Urinary bladder (tissue), 4 donors: Measurements from ENCODE around the gene SCFD2. TPM values are rescaled to one million over a fixed set of nuclear protein-coding genes. Genes with fewer than 3 reads are reported as not detected.
A peak's percentile ranks its signal among the peaks of the same experiment; 100 is the strongest.
"Not testable (repeated sequence)": the region's sequence is repeated elsewhere in the genome, so short reads cannot be mapped to it uniquely, and the experiment has no call there.

Source experiments
- DNase-seq: peaks from one replicate; pipeline ENCODE4 v3.0.0-alpha.2; 2015; ENCODE audit errors: extremely low spot score
- H3K27ac ChIP-seq: one replicate; pipeline ENCODE4 v1.5.1; 2013; ENCODE audit warnings: low read depth, mild to moderate bottlenecking, moderate library complexity
- H3K36me3 ChIP-seq: one replicate; pipeline ENCODE4 v1.6.1; 2013; ENCODE audit warnings: mild to moderate bottlenecking, moderate library complexity; ENCODE audit not compliant: insufficient read depth
- H3K4me1 ChIP-seq: one replicate; pipeline ENCODE4 v1.6.1; 2013; ENCODE audit warnings: mild to moderate bottlenecking, moderate library complexity; ENCODE audit not compliant: insufficient read depth
- H3K4me3 ChIP-seq: one replicate; pipeline ENCODE4 v1.5.1; 2013; ENCODE audit warnings: low read depth, low read length
- WGBS: extraction: QIAGEN DNeasy Blood & Tissue Kit; methylation state at CpG from one replicate; pipeline ENCODE4 v1.1.7; 2013; 5-methylcytosine and 5-hydroxymethylcytosine counted together
- polyA plus RNA-seq: library from polyadenylated mRNA; stranded (reverse); fragments of 200-250 nt; gene quantifications from one replicate; pipeline ENCODE4 v1.2.3, GENCODE V29; 2013
- total RNA-seq: library from RNA; depleted of rRNA; stranded (reverse); fragments of >200 nt; gene quantifications from one replicate; pipeline ENCODE4 v1.2.3, GENCODE V29; 2014
- donor health status: healthy with polysubstance abuse.
- donor health status: healthy.

The SCFD2 gene
- total and polyA plus RNA-seq, 2 donors: 8.1 to 23.8 TPM

DNA sequence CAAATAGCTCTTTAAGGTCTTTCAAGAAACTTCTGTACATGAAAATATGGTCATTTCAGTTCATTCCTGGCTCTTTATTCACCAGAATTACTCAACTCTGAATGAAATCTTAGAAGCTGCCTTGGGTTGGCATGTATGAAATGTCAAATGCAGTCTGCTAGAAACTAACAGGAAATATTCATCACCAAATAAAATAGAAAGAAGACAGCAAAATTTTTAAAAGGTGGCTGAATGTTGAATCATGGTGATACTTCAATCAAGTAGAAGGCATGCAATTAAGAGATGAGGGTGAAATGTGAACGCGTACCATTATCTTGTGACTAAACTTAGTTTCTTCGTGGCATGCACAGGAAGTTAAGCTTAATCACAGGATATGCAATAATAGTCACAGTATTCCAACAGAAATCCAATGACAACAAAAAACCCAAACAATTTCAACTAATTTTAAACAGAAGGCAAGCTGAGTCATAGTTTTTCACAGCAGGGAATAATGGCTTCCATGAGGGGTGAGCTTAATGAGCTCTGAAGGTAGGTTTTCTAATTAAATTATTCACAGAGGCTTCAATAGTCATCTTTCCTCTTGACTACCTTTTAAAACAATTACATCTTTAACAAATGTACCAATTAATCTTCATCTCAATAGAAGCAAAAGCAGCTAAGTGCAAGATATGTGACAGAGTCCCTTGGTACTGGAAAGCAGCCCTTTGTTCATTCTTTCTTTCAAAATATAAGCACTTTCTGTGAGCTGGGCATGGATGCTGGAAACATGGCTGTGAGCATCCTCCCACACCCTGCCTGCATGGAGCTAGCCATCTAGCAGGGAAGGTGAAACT, 44.5 kb downstream of the SCFD2 start:
- WGBS: 39% methylated on average over 3 of the region's 3 CpGs
- Histone ChIP-seq H3K4me1 (peaks cover 2% of the 10 kb centered on the region), H3K27ac (peak overlapping the region; percentile 23), H3K4me3 (no peak overlapping the region), H3K36me3 (no peaks in the 10 kb centered on the region)
- DNase-seq: no peak

DNA sequence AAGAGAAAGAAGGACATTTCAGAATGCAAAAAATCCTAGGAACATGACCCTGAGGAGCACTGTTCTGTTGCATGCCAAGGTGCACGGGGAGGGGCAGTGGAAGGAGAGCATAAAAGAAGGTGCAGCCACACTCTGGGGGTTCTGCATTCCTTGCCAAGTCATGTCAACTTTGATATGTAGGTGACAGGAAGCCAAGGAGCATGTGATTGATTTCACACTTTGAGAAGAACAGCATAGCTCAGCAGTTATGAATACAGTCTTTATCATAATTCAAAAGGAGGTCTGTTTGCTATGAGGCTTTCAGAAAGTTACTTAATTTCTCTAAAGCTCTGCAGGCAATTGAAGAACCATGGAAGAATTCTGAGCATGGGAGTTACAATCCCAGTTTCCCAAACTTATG, 50.6 kb downstream of the SCFD2 start:
- H3K27ac ChIP-seq: no peak overlapping the region
- peaks cover 2% of the 10 kb centered on the region for H3K36me3 ChIP-seq
- DNase-seq: no peak
- H3K4me1 ChIP-seq: no peaks in the 10 kb centered on the region
- 87% methylated on average over 1 of the region's 1 CpG for WGBS
- no peak overlapping the region for H3K4me3 ChIP-seq

DNA sequence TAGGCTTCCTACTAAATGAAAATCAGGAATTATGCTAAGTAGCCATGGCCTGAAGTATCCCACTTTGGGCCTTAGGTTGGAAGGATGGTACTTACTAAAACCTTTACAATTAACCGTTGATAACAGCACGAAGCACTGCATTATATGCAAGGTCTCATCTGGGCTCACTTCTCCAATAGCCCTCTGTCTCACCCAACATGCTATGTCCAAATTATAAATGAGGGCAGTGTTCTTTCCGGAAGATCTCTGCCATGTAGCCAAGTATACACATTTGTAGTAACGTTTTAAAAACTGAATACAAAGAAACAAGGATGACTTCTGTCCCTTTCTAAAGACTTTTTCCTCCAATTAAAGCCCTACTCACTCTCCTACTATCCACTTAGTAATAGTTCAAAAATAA, 51.6 kb downstream of the SCFD2 start:
- H3K4me1 ChIP-seq: no peaks in the 10 kb centered on the region
- DNase-seq: no peak
- no peak overlapping the region for H3K4me3 ChIP-seq
- H3K27ac ChIP-seq: no peak overlapping the region
- peaks cover 2% of the 10 kb centered on the region for H3K36me3 ChIP-seq
- 87% methylated on average over 4 of the region's 4 CpGs for WGBS

DNA sequence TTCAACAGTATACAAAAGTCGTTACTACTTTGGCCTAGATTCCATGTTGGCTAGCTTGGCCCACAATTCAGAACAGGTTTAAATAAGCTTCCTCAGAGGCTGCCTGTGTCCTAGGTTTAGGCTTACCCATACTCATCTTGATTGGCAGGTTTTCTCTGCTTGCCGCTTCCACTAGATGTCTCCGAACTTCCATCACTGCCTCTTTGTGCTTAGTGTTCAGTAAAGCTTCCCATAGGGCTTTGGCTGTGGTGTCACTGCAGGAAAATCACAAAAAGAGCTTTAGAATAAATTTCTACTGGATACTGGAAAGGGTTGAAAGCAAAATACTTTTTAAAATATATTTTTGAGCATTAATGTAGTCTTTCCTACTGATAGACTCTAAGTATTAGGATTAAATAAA, 52.4 kb downstream of the SCFD2 start:
- Histone ChIP-seq H3K36me3 (peaks cover 2% of the 10 kb centered on the region), H3K4me1 (no peaks in the 10 kb centered on the region), H3K4me3 (no peak overlapping the region), H3K27ac (no peak overlapping the region)
- whole genome bisulfite sequencing: 86% methylated on average over 3 of the region's 3 CpGs
- no peak for DNase-seq

DNA sequence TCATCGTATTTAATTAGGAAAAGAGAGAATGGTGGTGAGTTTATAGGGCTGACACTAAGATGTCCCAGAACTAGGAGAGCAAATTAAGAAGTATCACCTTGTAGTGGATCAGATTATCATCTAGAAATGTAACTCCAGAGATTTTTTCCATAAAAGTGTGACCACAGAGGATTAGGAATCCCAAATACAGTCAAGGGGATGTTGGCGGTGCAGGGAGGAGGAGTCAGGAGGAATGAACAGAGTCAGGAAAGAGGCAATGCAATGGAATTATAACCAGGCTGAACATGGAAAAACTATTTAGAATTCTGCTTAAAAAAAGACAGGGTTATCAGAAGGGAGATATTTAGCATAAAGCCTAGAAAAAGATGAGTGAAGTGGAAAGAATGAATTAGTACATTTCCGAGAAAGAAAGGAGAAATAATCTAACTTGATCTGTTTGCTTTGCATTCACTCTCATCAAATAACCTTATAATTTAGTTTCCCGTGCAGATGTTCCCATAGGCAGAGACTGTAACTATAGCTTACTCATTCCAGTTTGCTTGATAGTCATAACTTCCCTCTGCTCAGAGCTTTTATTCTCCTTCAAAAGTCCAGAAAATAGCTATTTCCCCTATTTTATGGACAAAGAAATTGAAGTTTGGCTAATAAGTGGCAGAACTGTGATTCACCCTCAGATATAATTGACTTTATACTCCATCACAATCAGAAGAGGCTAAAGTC, 56.4 kb downstream of the SCFD2 start:
- Histone ChIP-seq H3K4me1 (no peaks in the 10 kb centered on the region), H3K27ac (no peak overlapping the region), H3K36me3 (peaks cover 2% of the 10 kb centered on the region), H3K4me3 (no peak overlapping the region)
- DNase-seq: no peak
- WGBS: 73% methylated on average over 4 of the region's 4 CpGs

DNA sequence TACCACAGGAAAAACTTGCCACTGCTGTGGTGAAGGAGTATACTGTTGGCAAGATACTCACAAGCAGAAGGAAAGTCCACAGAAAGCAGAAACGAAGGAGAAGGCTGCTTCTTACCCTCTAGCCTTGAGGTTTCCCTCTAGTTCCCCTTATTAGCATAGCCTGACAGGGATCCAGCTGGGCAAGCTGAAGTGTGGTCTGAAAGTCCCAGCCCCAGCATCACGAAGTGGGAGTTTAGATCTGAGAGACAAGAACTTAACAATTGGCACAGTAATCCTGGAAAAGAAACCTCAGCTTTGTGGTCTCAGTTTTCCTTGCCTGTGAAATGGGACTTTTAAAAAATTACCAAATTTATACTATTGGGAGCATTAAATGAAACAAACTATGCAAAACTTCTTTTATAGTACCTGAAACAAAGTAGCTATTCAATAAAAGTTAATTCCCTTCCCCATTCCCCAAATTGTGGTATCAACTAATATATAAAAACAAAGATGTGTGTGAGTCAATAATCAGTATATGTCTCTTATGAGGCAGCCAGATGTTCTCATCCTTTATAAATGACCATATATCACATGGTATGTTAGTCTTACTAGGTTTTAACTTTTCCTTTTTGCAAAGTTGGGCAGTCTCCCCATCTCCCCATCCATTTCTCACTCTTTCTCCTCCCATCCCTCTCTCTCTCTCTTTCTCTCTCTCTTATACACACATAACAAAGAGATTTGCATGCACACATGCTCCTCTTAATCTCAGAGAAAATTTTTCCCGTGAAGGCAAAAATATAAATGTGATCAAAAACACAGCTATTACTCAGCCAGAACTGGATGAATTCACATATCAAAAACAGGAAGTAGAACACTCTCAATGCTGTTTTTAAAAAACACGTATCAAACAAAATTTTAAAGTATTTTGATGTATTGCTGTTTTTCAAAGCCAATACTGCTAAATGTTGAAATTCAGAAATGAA, 57.8 kb downstream of the SCFD2 start:
- Histone ChIP-seq H3K27ac (no peak overlapping the region), H3K36me3 (peaks cover 2% of the 10 kb centered on the region), H3K4me1 (no peaks in the 10 kb centered on the region), H3K4me3 (no peak overlapping the region)
- no peak for DNase-seq
- WGBS: 59% methylated on average over 4 of the region's 4 CpGs

DNA sequence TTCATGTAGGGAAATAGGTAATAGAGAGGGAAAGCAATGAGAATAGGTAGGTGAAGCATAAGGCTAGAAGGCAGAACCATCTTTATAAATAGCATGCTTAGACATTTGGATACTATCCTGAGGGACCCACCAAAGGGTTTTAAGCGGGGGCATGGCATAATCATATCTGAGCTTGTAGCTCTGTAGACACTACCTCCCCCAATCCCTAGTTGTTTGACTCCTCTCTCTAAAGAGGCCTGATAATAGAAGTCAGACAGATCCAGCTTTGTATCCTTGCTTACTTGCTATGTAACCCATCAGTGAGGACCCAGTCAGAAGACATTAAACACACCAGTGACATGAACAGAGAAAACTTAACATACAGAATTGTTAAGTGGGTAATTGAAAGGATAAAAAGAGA, 58.7 kb downstream of the SCFD2 start:
- no peaks in the 10 kb centered on the region for H3K4me1 ChIP-seq
- no peak overlapping the region for H3K4me3 ChIP-seq
- WGBS: 100% methylated on average over 1 of the region's 1 CpG
- H3K36me3 ChIP-seq: no peaks in the 10 kb centered on the region
- no peak overlapping the region for H3K27ac ChIP-seq
- no peak for DNase-seq

DNA sequence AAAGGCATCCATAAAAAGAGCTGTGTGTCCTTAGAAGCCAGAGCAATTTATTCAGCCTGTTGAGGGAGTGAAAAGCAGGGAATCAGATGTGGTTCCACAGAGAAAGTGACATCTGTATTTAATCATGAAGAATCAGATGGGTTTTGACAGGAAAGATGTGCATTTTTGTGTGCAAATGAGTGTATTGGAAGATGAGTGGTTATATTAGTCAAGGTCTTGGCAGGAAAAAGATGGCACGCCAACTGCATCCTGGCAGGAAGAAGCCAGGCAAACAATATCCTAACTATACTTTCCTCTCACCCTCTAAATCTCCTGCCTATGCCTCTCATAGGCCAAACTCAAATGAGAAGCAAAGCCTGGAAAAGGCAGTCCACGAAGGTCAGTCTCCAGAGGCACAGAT, 59.1 kb downstream of the SCFD2 start:
- WGBS: 83% methylated on average over 2 of the region's 2 CpGs
- DNase-seq: no peak

DNA sequence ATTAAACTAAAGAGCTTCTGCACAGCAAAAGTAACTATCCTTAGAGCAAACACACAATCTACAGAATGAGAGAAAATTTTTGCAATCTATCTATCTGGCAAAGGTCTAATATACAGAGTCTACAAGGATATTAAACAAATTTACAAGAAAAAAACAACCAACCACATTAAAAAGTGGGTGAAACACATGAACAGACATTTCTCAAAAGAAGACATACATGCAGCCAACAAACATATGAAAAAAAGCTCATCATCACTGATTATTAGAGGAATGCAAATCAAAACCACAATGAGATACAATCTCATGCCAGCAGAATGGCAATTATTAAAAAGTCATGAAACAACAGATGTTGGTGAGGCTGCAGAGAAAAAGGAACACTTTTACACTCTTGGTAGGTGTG, 73.7 kb downstream of the SCFD2 start:
- H3K27ac ChIP-seq, DNase-seq, H3K4me1 ChIP-seq, H3K4me3 ChIP-seq, H3K36me3 ChIP-seq: not testable (repeated sequence)

More for the DNA sequence above, 59.1 kb downstream of the SCFD2 start:
- Histone ChIP-seq H3K36me3 (no peaks in the 10 kb centered on the region), H3K4me1 (no peaks in the 10 kb centered on the region), H3K4me3 (no peak overlapping the region), H3K27ac (no peak overlapping the region)

DNA sequence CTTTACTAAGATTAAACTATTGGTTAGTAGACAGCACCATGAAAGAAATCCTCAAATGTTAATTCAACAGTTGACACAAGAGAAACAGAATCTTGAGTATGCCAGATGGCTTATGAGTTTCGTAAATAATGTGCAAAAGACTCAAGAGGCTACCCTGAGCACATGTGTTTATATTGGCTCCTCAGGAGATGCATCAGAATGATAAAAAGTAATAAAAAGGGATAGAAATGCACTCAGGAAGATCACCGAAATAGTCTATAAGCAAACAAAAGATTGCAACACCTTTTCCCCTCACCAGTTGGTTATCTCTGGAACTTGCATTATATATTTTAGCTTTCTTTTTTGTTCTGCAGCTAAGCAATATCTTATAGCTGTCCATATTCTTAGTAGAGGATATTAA, 84.4 kb downstream of the SCFD2 start:
- Histone ChIP-seq H3K36me3 (no peaks in the 10 kb centered on the region), H3K4me3 (no peak overlapping the region), H3K27ac (no peak overlapping the region), H3K4me1 (no peaks in the 10 kb centered on the region)
- 63% methylated on average over 2 of the region's 2 CpGs for WGBS
- DNase-seq: no peak

DNA sequence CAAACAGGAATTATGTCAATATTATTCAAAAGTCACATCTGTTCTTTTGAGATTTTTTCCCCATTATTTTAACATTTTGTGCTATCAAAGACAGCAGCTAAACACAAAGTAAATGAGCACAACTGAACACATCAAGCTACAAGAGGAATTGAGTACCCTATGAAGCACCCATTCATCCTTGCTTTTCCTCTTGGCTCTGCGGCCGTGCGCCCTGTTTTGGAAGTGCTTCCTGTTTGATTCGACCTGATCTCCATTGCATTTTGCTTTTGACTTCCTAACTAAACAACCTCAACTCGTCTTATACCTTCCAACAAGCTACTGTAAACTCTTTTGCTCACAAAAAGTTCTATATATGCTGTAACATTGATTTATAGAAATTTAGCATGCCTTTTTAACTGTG, 85.0 kb downstream of the SCFD2 start:
- Histone ChIP-seq H3K4me3 (no peak overlapping the region), H3K4me1 (no peaks in the 10 kb centered on the region), H3K36me3 (no peaks in the 10 kb centered on the region), H3K27ac (no peak overlapping the region)
- 85% methylated on average over 5 of the region's 5 CpGs for WGBS
- DNase-seq: no peak

DNA sequence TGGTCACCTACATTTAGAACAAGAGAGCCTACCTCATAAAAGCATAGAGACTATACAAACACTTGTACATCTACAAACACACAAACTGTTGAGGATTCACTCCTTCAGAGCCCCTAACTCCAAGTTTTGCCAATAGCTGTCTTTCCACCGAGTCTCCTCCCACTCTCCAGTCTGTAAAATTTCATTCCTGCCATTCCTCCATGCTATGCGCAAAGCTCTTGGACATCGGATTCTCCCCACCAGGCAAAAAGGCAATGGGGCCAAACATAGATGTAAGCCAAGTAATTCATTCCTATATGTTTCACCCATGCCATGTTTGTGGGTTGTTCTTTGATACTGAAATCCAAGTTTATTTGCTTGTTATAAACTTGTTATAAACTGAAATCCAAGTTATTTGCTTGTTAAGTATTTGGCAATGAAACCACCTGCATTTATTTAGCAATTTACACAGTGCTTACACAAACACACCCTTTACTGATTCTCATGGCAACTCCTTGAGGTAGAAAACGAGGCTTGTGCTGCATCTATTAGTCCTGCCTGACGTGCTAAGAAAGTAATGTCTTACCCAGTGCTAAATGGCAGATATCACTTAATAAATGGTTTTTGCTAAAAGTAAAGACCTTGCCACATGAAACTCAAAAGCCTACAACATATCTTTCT, 91.1 kb downstream of the SCFD2 start:
- WGBS: 82% methylated on average over 5 of the region's 5 CpGs
- Histone ChIP-seq H3K27ac (no peak overlapping the region), H3K4me1 (no peaks in the 10 kb centered on the region), H3K4me3 (no peak overlapping the region), H3K36me3 (no peaks in the 10 kb centered on the region)
- no peak for DNase-seq

DNA sequence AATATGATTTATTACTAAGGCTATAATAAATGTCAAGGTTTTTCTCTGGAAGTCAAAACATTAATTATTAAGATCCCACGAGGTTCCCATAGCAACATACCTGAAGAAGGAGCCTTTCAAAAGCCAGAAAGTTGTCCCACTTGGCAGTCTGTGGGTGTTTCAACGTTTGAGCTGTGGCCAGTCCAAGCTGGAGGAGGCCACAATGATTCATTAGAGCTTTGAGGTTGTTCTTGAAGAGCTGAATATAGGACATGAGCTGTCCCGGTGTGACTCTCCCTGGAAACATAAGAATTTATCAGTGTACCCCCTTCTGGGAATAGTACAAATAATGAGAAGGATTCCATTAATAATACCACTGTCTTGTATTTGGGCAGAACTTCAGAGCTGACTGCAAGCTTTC, 92.1 kb downstream of the SCFD2 start:
- Histone ChIP-seq H3K27ac (no peak overlapping the region), H3K4me1 (no peaks in the 10 kb centered on the region), H3K36me3 (no peaks in the 10 kb centered on the region), H3K4me3 (no peak overlapping the region)
- no peak for DNase-seq
- 59% methylated on average over 3 of the region's 3 CpGs for WGBS
